PFSK-1 (cell line): Measurements from ENCODE around the gene MAPK8IP3.

Experiments
- SIN3A ChIP-seq: IDR thresholded peaks from 2 replicates; pipeline ENCODE4 v1.6.1; 2012; ENCODE audit warnings: mild to moderate bottlenecking, low read length, moderate library complexity, borderline replicate concordance; ENCODE audit not compliant: insufficient read depth
- TAF1 ChIP-seq: IDR thresholded peaks from 2 replicates; pipeline ENCODE4 v1.6.1; 2012; ENCODE audit warnings: low read length, control low read depth, borderline replicate concordance; ENCODE audit not compliant: insufficient read depth

DNA sequence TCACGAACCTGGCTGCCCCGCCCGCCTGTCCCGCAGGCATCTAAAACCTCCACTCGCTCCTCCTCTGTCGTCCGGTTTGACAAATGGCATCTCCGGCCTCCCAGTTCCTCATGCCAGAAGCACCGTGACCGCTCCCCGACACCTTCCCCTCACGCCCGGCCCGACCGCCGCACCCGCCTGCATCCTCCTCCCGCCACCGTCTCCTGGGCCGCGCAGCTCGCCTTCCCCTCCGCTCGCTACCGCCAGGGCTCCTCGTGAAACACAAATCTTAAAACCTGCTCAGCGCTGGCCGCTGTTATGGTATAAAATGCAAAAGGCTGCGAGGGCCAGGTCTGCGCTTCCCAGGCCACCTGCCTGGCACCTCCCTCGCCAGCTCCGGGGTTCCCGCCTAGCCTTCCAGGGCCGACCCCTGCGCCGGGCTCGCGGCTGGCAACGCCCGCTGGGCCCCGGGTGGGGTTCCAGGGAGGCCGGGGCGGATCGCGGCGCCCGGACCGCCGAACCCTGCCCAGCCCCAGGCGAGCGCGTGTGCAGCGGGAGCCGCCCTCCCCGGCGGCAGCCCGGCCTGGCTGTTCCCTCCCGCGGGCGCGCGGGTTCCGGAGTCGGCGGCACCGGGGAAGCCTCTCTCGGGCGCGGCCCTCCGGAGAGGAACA lies 75.9 kb downstream of the MAPK8IP3 start:
- TF ChIP-seq SIN3A (no peak), TAF1 (no peak)
